Measurements from ENCODE around the gene PLSCR4. TPM values are rescaled to one million over a fixed set of nuclear protein-coding genes. Genes with fewer than 3 reads are reported as not detected.

Gene PLSCR4
- total and polyA plus RNA-seq, 2 donors (not counting 3 experiments of a cell fraction or from before 2014, with no cell fraction given) = 81.5 to 91.7 TPM

DNA sequence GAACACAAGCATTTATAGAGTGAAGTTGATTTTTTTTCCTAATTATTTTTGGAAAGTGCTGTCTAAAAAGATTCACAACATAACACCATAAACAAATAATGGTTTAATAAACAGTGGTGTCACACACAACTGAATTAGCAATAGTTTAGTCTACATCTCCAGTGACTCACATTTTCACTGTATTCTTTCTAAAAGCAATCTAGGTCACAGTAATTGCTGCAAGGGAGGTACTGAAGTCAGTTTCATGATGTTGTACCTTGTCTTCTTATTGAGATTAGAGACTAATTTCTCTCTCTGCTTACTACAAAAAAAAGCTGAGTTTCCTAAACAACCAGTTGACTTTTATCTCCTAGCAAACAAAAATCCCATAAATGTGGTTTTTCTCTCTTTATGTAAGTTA is 29.6 kb downstream of the PLSCR4 start:
- no TSS peak for BruUV-seq (replicated peaks)
- no peaks in the 10 kb centered on the region for H3K27me3 ChIP-seq (ENCODE audit: control insufficient read depth in 2 of 2, insufficient read depth in 2 of 2, low read length in 2 of 2)

DNA sequence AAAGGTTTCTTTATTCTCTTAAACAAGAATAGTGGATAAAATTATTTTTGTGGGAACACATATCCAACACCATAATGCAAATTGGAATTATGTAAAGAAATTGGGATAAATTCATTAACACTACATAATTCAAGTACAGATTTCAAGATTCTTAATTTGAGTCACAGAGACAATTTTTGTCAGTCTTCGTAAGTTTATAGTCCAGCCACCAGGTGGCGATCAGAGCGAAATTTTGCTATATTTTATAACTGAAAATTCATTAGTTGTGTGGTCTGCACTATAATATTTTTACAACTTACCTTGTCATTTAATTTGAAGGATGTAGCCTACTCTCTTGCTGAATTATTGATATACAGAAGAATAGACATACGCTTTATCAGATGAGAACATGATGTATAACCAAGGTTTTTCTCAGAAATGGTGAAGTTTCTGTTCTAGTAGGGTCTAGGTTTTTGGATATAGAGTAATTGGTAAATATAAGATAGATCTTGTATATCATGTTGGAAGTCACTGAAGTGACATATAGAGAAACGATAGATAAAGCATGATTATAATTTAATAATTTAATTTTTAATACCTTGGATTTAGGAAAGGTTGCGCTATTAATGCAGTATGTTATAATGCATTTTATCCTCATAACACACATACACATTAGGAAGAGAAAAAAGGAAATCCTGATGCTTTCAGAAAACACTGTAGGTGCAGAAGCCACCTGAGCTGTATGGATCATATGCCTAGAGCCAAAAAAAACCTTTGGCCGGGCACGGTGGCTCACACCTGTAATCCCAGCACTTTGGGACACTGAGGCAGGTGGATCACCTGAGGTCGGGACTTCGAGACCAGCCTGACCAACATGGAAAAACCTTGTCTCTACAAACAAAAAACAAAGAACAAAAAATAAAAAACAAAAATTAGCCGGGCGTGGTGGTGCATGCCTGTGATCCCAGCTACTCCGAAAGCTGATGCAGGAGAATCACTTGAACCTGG is 31.7 kb downstream of the PLSCR4 start:
- H3K36me3 ChIP-seq (ENCODE audit: control insufficient read depth in 2 of 2, extremely low read depth in 1 of 2, insufficient read depth in 2 of 2, low read length in 2 of 2) = peaks cover 0 to 11% of the 10 kb centered on the region in 2 experiments
- TF ChIP-seq, protein P1, sequence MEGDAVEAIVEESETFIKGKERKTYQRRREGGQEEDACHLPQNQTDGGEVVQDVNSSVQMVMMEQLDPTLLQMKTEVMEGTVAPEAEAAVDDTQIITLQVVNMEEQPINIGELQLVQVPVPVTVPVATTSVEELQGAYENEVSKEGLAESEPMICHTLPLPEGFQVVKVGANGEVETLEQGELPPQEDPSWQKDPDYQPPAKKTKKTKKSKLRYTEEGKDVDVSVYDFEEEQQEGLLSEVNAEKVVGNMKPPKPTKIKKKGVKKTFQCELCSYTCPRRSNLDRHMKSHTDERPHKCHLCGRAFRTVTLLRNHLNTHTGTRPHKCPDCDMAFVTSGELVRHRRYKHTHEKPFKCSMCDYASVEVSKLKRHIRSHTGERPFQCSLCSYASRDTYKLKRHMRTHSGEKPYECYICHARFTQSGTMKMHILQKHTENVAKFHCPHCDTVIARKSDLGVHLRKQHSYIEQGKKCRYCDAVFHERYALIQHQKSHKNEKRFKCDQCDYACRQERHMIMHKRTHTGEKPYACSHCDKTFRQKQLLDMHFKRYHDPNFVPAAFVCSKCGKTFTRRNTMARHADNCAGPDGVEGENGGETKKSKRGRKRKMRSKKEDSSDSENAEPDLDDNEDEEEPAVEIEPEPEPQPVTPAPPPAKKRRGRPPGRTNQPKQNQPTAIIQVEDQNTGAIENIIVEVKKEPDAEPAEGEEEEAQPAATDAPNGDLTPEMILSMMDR (IDR thresholded peaks at IDR 0.05; ENCODE audit: extremely low read depth in 1 of 2, insufficient read depth in 1 of 2, low read depth in 1 of 2, low read length in 2 of 2) = peak; percentile 37 to 39
- TF ChIP-seq POLR2A (IDR thresholded peaks at IDR 0.05; ENCODE audit: low read depth, low read length) = no peak
- no peak overlapping the region for H3K9ac ChIP-seq (replicated peaks; ENCODE audit: extremely low read depth, insufficient read depth, low read length)
- no peak overlapping the region for H2AFZ ChIP-seq (ENCODE audit: low read depth, low read length)
- no peaks in the 10 kb centered on the region for H4K20me1 ChIP-seq (replicated peaks; ENCODE audit: control insufficient read depth, extremely low read depth, insufficient read depth, low read length)
- FAIRE-seq = peak; percentile 48
- ChIA-PET CTCF (interaction anchor here (1.0 to 3.9 kb wide), 6 partner anchors 23 to 358 kb away, joined by 3 to 79 read pairs (median 8); no protein-coding TSS in a partner anchor), POLR2A (no interaction called here)
- no peak overlapping the region for H3K4me2 ChIP-seq (ENCODE audit: insufficient read depth, low read length)
- BruUV-seq (replicated peaks) = no TSS peak
- H3K79me2 ChIP-seq (ENCODE audit: control insufficient read depth, insufficient read depth, low read length) = no peaks in the 10 kb centered on the region
- no peaks in the 10 kb centered on the region for H3K9me1 ChIP-seq (replicated peaks; ENCODE audit: control insufficient read depth, extremely low read depth, insufficient read depth, low read length)
- peak; percentile 71 for DNase-seq (ENCODE audit: low read depth, low spot score)
- no peaks in the 10 kb centered on the region for H3K9me3 ChIP-seq (replicated peaks; ENCODE audit: control insufficient read depth, insufficient read depth, low read length)
- peaks cover 50% of the 10 kb centered on the region for H3K4me1 ChIP-seq (ENCODE audit: control insufficient read depth, extremely low read depth, insufficient read depth, low read length)
- no peaks in the 10 kb centered on the region for H3K27me3 ChIP-seq (ENCODE audit: control insufficient read depth in 2 of 2, insufficient read depth in 2 of 2, low read length in 2 of 2)
- dilution Hi-C loops (cut with MboI; ENCODE audit: extremely low pct_ligation_motif_present, low sequenced_read_pairs) (no loop called here), intact Hi-C loops (cut with micrococcal nuclease) (loop anchor here (1.0 kb wide), 5 partner anchors 31 to 358 kb away; no protein-coding TSS in a partner anchor)
- peak overlapping the region; percentile 10 for H3K27ac ChIP-seq (ENCODE audit: insufficient read depth, low read depth, low read length)
- H3K4me3 ChIP-seq (replicated peaks in 1 of 3; ENCODE audit: insufficient read depth in 1 of 3, low read depth in 1 of 3, low read length in 3 of 3) = no peak overlapping the region

More for the DNA sequence above, 29.6 kb downstream of the PLSCR4 start:
- Histone ChIP-seq H3K27ac (ENCODE audit: insufficient read depth, low read depth, low read length) (peak overlapping the region; percentile 67), H4K20me1 (replicated peaks; ENCODE audit: control insufficient read depth, extremely low read depth, insufficient read depth, low read length) (no peaks in the 10 kb centered on the region), H3K4me1 (ENCODE audit: control insufficient read depth, extremely low read depth, insufficient read depth, low read length) (peaks cover 51% of the 10 kb centered on the region), H3K9me3 (replicated peaks; ENCODE audit: control insufficient read depth, insufficient read depth, low read length) (no peaks in the 10 kb centered on the region), H3K36me3 (ENCODE audit: control insufficient read depth in 2 of 2, extremely low read depth in 1 of 2, insufficient read depth in 2 of 2, low read length in 2 of 2) (peaks cover 0 to 7% of the 10 kb centered on the region in 2 experiments), H3K9ac (replicated peaks; ENCODE audit: extremely low read depth, insufficient read depth, low read length) (no peak overlapping the region), H3K4me2 (ENCODE audit: insufficient read depth, low read length) (peak overlapping the region; percentile 12), H3K4me3 (replicated peaks in 1 of 3; ENCODE audit: insufficient read depth in 1 of 3, low read depth in 1 of 3, low read length in 3 of 3) (no peak overlapping the region), H3K9me1 (replicated peaks; ENCODE audit: control insufficient read depth, extremely low read depth, insufficient read depth, low read length) (no peaks in the 10 kb centered on the region), H3K79me2 (ENCODE audit: control insufficient read depth, insufficient read depth, low read length) (no peaks in the 10 kb centered on the region), H2AFZ (ENCODE audit: low read depth, low read length) (no peak overlapping the region)
- no peak for FAIRE-seq
- ChIA-PET POLR2A (no interaction called here), CTCF (interaction anchor here (1.5 to 3.9 kb wide), 6 partner anchors 27 to 445 kb away, joined by 4 to 79 read pairs (median 8); no protein-coding TSS in a partner anchor)
- intact Hi-C loops (cut with micrococcal nuclease) = loop anchor here (1.0 kb wide), 1 partner anchor 25 kb away; no protein-coding TSS in a partner anchor
- peak; percentile 57 for DNase-seq (ENCODE audit: low read depth, low spot score)
- TF ChIP-seq POLR2A (IDR thresholded peaks at IDR 0.05; ENCODE audit: low read depth, low read length) = no peak
- TF ChIP-seq, protein P2, sequence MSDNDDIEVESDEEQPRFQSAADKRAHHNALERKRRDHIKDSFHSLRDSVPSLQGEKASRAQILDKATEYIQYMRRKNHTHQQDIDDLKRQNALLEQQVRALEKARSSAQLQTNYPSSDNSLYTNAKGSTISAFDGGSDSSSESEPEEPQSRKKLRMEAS (IDR thresholded peaks at IDR 0.05; ENCODE audit: insufficient read depth, insufficient read length) = no peak
- peak; percentile 23 for TF ChIP-seq FOS (IDR thresholded peaks at IDR 0.05; ENCODE audit: borderline replicate concordance, insufficient read depth, low read length)
- TF ChIP-seq POLR2AphosphoS5 (IDR thresholded peaks at IDR 0.05; ENCODE audit: insufficient read depth, low read depth, low read length) = no peak
- TF ChIP-seq EZH2 (IDR thresholded peaks at IDR 0.05; ENCODE audit: borderline replicate concordance, low read depth, low read length, severe bottlenecking) = no peak
- dilution Hi-C loops (cut with MboI; ENCODE audit: extremely low pct_ligation_motif_present, low sequenced_read_pairs) = no loop called here
